Upper lobe of left lung (tissue), 6 donors: ENCODE results near the gene PNMT. TPM values are rescaled to one million over a fixed set of nuclear protein-coding genes. Genes with fewer than 3 reads are reported as not detected.

ENCODE experiments used
- ATAC-seq, 2 donors: fragments of 200-7000 bp; cut with Tn5 transposase; one replicate each; pipeline ENCODE4 v1.9.1; 2022; ENCODE audit warnings: mild to moderate bottlenecking in 2 of 2, moderate library complexity in 2 of 2; ENCODE audit not compliant: low FRiP score in 2 of 2
- DNase-seq, 2 donors: peaks; one replicate each; pipeline ENCODE4 v3.0.0-alpha.2; 2019 to 2020
- H3K27ac ChIP-seq, 4 donors: fragments of 200-600 bp; sonication (generic); one replicate each; pipeline ENCODE4 v1.5.1; 2016 to 2019
- H3K27me3 ChIP-seq, 4 donors: fragments of 200-600 bp; sonication (generic); one replicate each; pipeline ENCODE4 v1.5.1; 2017 to 2019
- H3K36me3 ChIP-seq, 4 donors: fragments of 200-600 bp; sonication (generic); one replicate each; pipeline ENCODE4 v1.5.1; 2016 to 2019
- H3K4me1 ChIP-seq, 4 donors: fragments of 200-600 bp; sonication (generic); one replicate each; pipeline ENCODE4 v1.5.1; 2018 to 2019
- H3K4me3 ChIP-seq, 4 donors: fragments of 200-600 bp; sonication (generic); one replicate each; pipeline ENCODE4 v1.5.1; 2017 to 2019; ENCODE audit warnings: mild to moderate bottlenecking in 2 of 4, moderate library complexity in 1 of 4
- H3K9me3 ChIP-seq, 4 donors: fragments of 200-600 bp; sonication (generic); one replicate each; pipeline ENCODE4 v1.5.1; 2018 to 2019
- EP300 ChIP-seq, 4 donors: sonication (generic); formaldehyde crosslinking; IDR thresholded peaks; one replicate each; pipeline ENCODE4 v1.5.1; 2017; ENCODE audit warnings: antibody characterized with exemption in 4 of 4, control low read depth in 2 of 4
- POLR2A ChIP-seq, 4 donors: fragments of 450-650 bp; IDR thresholded peaks; one replicate each; pipeline ENCODE4 v1.5.1; 2016 to 2017; ENCODE audit warnings: antibody characterized with exemption in 4 of 4, mild to moderate bottlenecking in 2 of 4
- POLR2AphosphoS5 ChIP-seq, 2 donors: sonication (generic); formaldehyde crosslinking; IDR thresholded peaks; one replicate each; pipeline ENCODE4 v1.5.1; 2017; ENCODE audit warnings: antibody characterized with exemption in 2 of 2
- WGBS, 2 donors: methylation state at CpG; one replicate each; pipeline ENCODE4 v1.1.5; 2017 to 2018; 5-methylcytosine and 5-hydroxymethylcytosine counted together
- total RNA-seq, 6 donors: library from RNA; depleted of rRNA in 4 of 6; stranded (reverse); fragments of >200 nt in 4 of 6; gene quantifications; one replicate each; pipeline versions ENCODE4 v1.1.0 to v1.2.1, GENCODE V29; 2016 to 2021
- TF ChIP-seq, protein P1 (sequence below), 6 experiments: fragments of 450-650 bp in 4 of 6; fragments of 200-600 bp in 2 of 6; sonication (generic) in 2 of 6; IDR thresholded peaks; one replicate each; pipeline ENCODE4 v1.5.1; 2016 to 2019; ENCODE audit warnings: antibody characterized with exemption in 6 of 6
- donor health status: DM: no; HTN: no; CAD: no; lungs with moderate emphysema.
- donor health status: DM: no; HTN: yes; CAD: no; lungs with severe emphysema.

PNMT gene
- total RNA-seq, 6 donors from 2014 or later: 3.1 to 21.3 (median 7.0) TPM

DNA sequence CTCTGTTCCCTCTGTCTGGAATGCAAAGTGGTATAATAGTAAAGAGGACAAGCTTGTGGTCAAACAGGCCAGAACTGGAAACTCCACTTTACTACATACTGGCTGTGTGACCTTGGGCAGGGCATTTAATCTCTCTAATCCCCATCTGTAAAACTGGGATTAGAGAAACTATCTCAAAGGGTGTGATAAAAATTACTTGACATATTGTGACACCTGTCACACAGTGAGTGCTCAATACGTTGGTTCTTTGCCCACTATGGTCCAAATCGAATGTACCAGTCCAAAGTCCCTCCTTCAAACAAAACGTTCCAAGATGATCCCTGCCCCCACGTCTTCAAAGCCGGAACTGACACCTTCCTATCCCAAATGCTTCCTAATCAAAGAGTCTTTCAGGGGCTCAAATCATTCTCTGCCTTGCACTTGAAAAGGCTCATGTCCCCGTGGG lies 18.9 kb downstream of the PNMT start:
- peaks cover 8 to 18% (median 16%) of the 10 kb centered on the region in 4 donors for H3K4me1 ChIP-seq
- peaks cover 0 to 18% (median 4%) of the 10 kb centered on the region in 4 donors for H3K36me3 ChIP-seq
- TF ChIP-seq POLR2A (IDR thresholded peaks at IDR 0.05) (no peak), POLR2AphosphoS5 (IDR thresholded peaks at IDR 0.05) (no peak), EP300 (IDR thresholded peaks at IDR 0.05) (no peak)
- TF ChIP-seq, protein P1, sequence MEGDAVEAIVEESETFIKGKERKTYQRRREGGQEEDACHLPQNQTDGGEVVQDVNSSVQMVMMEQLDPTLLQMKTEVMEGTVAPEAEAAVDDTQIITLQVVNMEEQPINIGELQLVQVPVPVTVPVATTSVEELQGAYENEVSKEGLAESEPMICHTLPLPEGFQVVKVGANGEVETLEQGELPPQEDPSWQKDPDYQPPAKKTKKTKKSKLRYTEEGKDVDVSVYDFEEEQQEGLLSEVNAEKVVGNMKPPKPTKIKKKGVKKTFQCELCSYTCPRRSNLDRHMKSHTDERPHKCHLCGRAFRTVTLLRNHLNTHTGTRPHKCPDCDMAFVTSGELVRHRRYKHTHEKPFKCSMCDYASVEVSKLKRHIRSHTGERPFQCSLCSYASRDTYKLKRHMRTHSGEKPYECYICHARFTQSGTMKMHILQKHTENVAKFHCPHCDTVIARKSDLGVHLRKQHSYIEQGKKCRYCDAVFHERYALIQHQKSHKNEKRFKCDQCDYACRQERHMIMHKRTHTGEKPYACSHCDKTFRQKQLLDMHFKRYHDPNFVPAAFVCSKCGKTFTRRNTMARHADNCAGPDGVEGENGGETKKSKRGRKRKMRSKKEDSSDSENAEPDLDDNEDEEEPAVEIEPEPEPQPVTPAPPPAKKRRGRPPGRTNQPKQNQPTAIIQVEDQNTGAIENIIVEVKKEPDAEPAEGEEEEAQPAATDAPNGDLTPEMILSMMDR (IDR thresholded peaks at IDR 0.05): no peak
- no peak for ATAC-seq
- H3K27ac ChIP-seq: peak overlapping the region; percentile 87 to 95 (median 90)
- DNase-seq: no peak
- H3K27me3 ChIP-seq: no peaks in the 10 kb centered on the region
- WGBS, 2 donors: 62 to 66% methylated on average over 6 of the region's 6 CpGs
- H3K9me3 ChIP-seq: no peaks in the 10 kb centered on the region
- peak overlapping the region in 3 of 4 donors; percentile 66 to 86 (median 81) for H3K4me3 ChIP-seq

GRCh38 chr17:39687546-39688474 lies 19.6 kb downstream of the PNMT start, which contains the start of gene PGAP3:
PGAP3 (minus strand) TSS chr17:39688057; CDS start chr17:39688014, 43 bp downstream.
- Histone ChIP-seq H3K4me1 (peaks cover 8 to 18% (median 16%) of the 10 kb centered on the region in 4 donors), H3K27me3 (no peaks in the 10 kb centered on the region), H3K36me3 (peaks cover 0 to 18% (median 4%) of the 10 kb centered on the region in 4 donors), H3K9me3 (no peaks in the 10 kb centered on the region), H3K4me3 (peak within 1 kb of the TSS; percentile 47 to 86 (median 74)), H3K27ac (peak within 1 kb of the TSS; percentile 87 to 95 (median 90))
- ATAC-seq (peak; percentile 92 to 96), DNase-seq (peak; percentile 89 to 93)
- 3 to 4% methylated on average over 33 to 45 of the region's 45 CpGs for WGBS, 2 donors
- TF ChIP-seq POLR2A (IDR thresholded peaks at IDR 0.05): peak in 3 of 4 donors; percentile 32 to 66 (median 51)
- peak; percentile 54 to 64 for TF ChIP-seq POLR2AphosphoS5 (IDR thresholded peaks at IDR 0.05)
- TF ChIP-seq, protein P1 (IDR thresholded peaks at IDR 0.05): peak in 1 of 6 experiments; percentile 13
- TF ChIP-seq EP300 (IDR thresholded peaks at IDR 0.05): no peak

DNA sequence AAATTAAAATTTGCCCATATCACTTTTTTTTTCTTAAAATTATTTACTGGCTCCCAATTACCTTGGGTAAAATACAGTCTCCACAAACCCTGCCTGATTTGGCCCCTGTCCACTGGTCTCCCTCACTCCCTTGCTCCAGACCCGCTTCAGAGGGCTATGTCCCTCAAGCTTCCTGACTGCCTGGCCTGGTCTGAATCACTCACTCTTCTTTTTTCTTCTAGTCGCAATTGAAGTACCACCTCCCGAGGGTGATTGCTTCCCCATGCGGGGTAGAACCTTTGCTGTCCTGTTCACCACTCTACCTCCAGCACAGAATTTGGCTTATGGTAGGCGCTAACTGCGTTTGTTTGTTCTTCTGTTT lies 20.2 kb downstream of the PNMT start:
- WGBS, 2 donors: 22 to 23% methylated on average over 6 of the region's 6 CpGs
- H3K36me3 ChIP-seq: peaks cover 0 to 13% (median 3%) of the 10 kb centered on the region in 4 donors
- peak in 1 of 2 donors; percentile 10 for ATAC-seq

DNA sequence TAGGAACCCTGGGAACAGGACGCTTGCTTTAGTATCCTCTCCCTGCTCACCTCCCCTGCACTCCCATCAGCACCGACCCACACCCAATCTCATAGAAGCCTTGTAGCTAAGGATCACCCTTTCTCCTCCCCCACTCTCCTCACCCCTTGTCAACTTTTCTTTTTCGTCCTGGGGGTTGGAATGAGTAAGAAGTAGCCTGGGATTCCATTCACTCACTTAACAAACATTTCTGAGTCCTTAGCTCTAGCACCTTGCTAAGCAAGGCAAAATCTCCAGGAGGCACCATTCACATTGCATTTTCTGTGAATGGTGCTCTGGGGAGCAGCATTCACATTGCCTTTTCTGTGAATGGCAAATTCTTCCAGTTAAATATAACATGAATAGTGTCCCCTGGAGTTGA lies 20.7 kb downstream of the PNMT start:
- ATAC-seq: no peak

More for the DNA sequence above, 20.2 kb downstream of the PNMT start:
- Histone ChIP-seq H3K27me3 (no peaks in the 10 kb centered on the region), H3K9me3 (no peaks in the 10 kb centered on the region), H3K4me3 (peak overlapping the region; percentile 47 to 86 (median 74)), H3K27ac (peak overlapping the region; percentile 87 to 95 (median 90)), H3K4me1 (peaks cover 8 to 18% (median 16%) of the 10 kb centered on the region in 4 donors)
- TF ChIP-seq, protein P1 (IDR thresholded peaks at IDR 0.05): no peak
- no peak for TF ChIP-seq POLR2A (IDR thresholded peaks at IDR 0.05)
- no peak for TF ChIP-seq POLR2AphosphoS5 (IDR thresholded peaks at IDR 0.05)
- no peak for TF ChIP-seq EP300 (IDR thresholded peaks at IDR 0.05)
- DNase-seq: no peak

More for the DNA sequence above, 20.7 kb downstream of the PNMT start:
- H3K4me3 ChIP-seq: peak overlapping the region in 2 of 4 donors; percentile 81 to 86
- no peak overlapping the region for H3K27ac ChIP-seq
- H3K4me1 ChIP-seq: peaks cover 8 to 18% (median 16%) of the 10 kb centered on the region in 4 donors
- H3K27me3 ChIP-seq: no peaks in the 10 kb centered on the region
- TF ChIP-seq POLR2A (IDR thresholded peaks at IDR 0.05): no peak
- TF ChIP-seq EP300 (IDR thresholded peaks at IDR 0.05): no peak
- TF ChIP-seq, protein P1 (IDR thresholded peaks at IDR 0.05): no peak
- TF ChIP-seq POLR2AphosphoS5 (IDR thresholded peaks at IDR 0.05): no peak
- H3K36me3 ChIP-seq: peaks cover 0 to 10% (median 2%) of the 10 kb centered on the region in 4 donors
- H3K9me3 ChIP-seq: no peaks in the 10 kb centered on the region
- no peak for DNase-seq
- WGBS, 2 donors: 39 to 58% methylated on average over 3 of the region's 3 CpGs
